Measurements from ENCODE around the gene SLC13A5. TPM values are rescaled to one million over a fixed set of nuclear protein-coding genes. Genes with fewer than 3 reads are reported as not detected.

SLC13A5 gene
- total RNA-seq, 1 donor from 2014 or later: 0.54 TPM

DNA sequence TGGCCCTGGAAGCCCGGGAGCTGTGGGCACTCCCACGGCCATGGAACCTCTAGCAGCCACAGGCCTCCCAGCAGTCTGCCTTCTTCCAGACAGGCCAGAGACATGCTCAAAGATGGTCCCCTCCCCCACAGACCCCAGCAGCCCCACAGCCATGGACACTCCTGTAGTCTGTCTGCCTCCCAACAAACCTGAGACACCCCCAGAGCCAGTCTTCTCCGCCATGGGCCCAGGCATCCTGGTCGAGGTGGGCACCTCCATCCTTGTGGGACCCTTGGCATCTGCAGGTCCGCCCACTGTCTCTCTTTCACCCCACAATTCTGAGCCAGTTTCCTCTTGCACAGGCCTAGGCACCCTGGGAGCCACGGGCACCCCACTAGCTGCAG lies 75.7 kb downstream of the SLC13A5 start:
- peaks cover 27% of the 10 kb centered on the region for H3K4me1 Mint-ChIP-seq
- peak overlapping the region; percentile 69 for H3K4me3 Mint-ChIP-seq
- peak overlapping the region; percentile 62 for H3K27ac Mint-ChIP-seq (ENCODE audit: unreplicated experiment)
- no peaks in the 10 kb centered on the region for H3K27me3 Mint-ChIP-seq (ENCODE audit: low read depth)
- peaks cover 18% of the 10 kb centered on the region for H3K36me3 Mint-ChIP-seq (ENCODE audit: low read depth)
- TF ChIP-seq, protein P1, sequence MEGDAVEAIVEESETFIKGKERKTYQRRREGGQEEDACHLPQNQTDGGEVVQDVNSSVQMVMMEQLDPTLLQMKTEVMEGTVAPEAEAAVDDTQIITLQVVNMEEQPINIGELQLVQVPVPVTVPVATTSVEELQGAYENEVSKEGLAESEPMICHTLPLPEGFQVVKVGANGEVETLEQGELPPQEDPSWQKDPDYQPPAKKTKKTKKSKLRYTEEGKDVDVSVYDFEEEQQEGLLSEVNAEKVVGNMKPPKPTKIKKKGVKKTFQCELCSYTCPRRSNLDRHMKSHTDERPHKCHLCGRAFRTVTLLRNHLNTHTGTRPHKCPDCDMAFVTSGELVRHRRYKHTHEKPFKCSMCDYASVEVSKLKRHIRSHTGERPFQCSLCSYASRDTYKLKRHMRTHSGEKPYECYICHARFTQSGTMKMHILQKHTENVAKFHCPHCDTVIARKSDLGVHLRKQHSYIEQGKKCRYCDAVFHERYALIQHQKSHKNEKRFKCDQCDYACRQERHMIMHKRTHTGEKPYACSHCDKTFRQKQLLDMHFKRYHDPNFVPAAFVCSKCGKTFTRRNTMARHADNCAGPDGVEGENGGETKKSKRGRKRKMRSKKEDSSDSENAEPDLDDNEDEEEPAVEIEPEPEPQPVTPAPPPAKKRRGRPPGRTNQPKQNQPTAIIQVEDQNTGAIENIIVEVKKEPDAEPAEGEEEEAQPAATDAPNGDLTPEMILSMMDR (conservative IDR thresholded peaks at IDR 0.05): no peak
- DNase-seq (ENCODE audit: low read depth, low spot score): no peak
- no peaks in the 10 kb centered on the region for H3K9me3 Mint-ChIP-seq

DNA sequence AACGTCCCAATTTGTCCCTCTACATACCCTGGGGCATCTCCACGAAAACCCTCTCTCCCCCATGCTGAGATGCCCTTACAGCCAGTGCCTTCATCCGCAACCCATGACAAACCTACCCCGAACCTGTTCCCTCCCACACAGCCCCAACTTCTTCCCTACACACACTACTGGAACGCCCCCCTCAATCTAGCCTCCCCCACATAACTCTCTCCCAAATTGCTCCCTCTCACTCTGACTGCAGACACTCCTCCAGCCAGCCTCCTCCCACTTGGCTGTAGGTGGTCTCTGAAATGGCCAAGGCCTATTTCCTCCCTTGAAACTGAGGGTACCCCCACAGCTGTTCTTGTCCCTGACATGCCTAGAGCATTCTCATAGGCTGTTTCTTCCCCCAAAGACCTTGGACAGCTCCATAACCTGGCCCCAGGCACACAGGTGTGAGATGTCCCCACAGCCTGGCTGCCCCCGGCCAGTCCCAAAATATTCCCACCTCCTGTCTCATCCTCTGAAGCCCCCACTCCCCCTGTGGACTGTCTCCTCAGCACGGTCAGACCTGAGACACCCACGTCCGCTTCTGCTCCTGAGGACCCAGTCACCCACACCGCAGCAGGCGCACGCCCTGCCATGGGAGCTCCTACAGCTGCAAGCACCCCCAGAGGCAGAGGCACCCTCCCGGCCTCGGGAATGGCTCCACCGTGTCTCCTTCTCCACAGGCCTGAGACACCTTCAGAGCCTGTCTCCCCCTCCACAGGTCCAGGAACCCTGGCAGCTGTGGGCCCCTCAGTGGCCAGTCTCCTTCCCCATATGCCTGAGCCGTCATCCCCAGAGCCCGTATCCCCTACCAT lies 76.3 kb downstream of the SLC13A5 start:
- Mint-ChIP-seq H3K27me3 (ENCODE audit: low read depth) (no peaks in the 10 kb centered on the region), H3K4me1 (peaks cover 21% of the 10 kb centered on the region), H3K36me3 (ENCODE audit: low read depth) (peaks cover 18% of the 10 kb centered on the region), H3K9me3 (no peaks in the 10 kb centered on the region), H3K27ac (ENCODE audit: unreplicated experiment) (peak overlapping the region; percentile 62), H3K4me3 (peak overlapping the region; percentile 69)
- no peak for DNase-seq (ENCODE audit: low read depth, low spot score)
- TF ChIP-seq, protein P1 (conservative IDR thresholded peaks at IDR 0.05): no peak

DNA sequence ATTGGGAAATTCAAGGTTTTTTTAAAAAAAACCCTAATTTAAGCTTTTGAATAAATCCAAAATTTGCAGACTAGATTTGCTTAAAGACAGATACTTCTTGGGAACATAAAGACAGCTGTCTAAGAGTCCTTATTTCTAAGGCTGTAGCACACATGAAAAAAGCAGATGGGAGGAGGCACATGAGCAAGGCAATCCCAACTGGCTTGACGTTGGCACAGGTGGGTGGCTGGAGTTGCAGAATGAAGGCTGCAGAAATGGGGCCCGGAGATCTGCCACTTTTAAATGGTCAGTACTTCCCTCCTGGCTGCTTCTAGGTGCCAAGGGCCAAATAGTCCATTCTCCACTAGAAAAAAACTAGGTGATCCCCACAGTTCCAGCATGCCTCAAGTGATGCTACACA lies 77.1 kb downstream of the SLC13A5 start:
- no peak overlapping the region for H3K27ac Mint-ChIP-seq (ENCODE audit: unreplicated experiment)
- DNase-seq (ENCODE audit: low read depth, low spot score): no peak
- TF ChIP-seq, protein P1 (conservative IDR thresholded peaks at IDR 0.05): no peak
- H3K4me3 Mint-ChIP-seq: peak overlapping the region; percentile 69
- H3K36me3 Mint-ChIP-seq (ENCODE audit: low read depth): peaks cover 22% of the 10 kb centered on the region
- H3K9me3 Mint-ChIP-seq: no peaks in the 10 kb centered on the region
- no peaks in the 10 kb centered on the region for H3K27me3 Mint-ChIP-seq (ENCODE audit: low read depth)
- peaks cover 14% of the 10 kb centered on the region for H3K4me1 Mint-ChIP-seq

Small RNA genes lying within 50 kb of the gene (microRNA-seq; reads per million reads assigned to microRNA genes)
- gene MIR4520-1: not detected
- gene MIR4520-2: not detected

Other genes with a start within 250 kb of the SLC13A5 start
- 1.3 and 1.4 TPM in 2 replicates for gene PITPNM3, start 156.8 kb downstream of the SLC13A5 start, total RNA-seq
- gene KIAA0753, start 72.7 kb downstream of the SLC13A5 start, total RNA-seq: 42.3 and 44.1 TPM in 2 replicates
- 112 and 117 TPM in 2 replicates for gene TXNDC17, start 72.3 kb downstream of the SLC13A5 start, total RNA-seq
- gene MED31, start 61.8 kb downstream of the SLC13A5 start, total RNA-seq: 23.0 and 27.7 TPM in 2 replicates
- 3.2 and 3.7 TPM in 2 replicates for gene C17orf100, start 61.6 kb downstream of the SLC13A5 start, total RNA-seq
- not detected in 2 replicates for gene XAF1, start 42.7 kb upstream of the SLC13A5 start, total RNA-seq
- not detected in 2 replicates for gene FBXO39, start 62.8 kb upstream of the SLC13A5 start, total RNA-seq
- gene TEKT1, start 118.4 kb upstream of the SLC13A5 start, total RNA-seq: not detected in 2 replicates